ENCODE results near the gene SAMD5.

SAMD5 gene

GRCh38 chr6:147525519-147526209 is 17.2 kb downstream of the SAMD5 start:
- H4K8ac ChIP-seq (ENCODE audit: low read length): no peak overlapping the region
- H2BK120ac ChIP-seq (ENCODE audit: low read depth, low read length): no peak overlapping the region
- no peak overlapping the region for H2AFZ ChIP-seq (ENCODE audit: low read depth, low read length)
- H3K18ac ChIP-seq (ENCODE audit: low read depth in 1 of 2, low read length in 2 of 2): no peak overlapping the region
- no peak overlapping the region for H4K91ac ChIP-seq (ENCODE audit: low read length)
- H3K4ac ChIP-seq (ENCODE audit: low read depth in 1 of 2, low read length in 2 of 2): peak overlapping the region in 1 of 2 experiments; percentile 47
- H3K27me3 ChIP-seq (ENCODE audit: control insufficient read depth in 1 of 2, insufficient read depth in 1 of 2, low read length in 2 of 2): no peaks in the 10 kb centered on the region
- H2BK15ac ChIP-seq (ENCODE audit: low read depth, poor library complexity, severe bottlenecking): no peak overlapping the region
- no peak overlapping the region for H3K23ac ChIP-seq (ENCODE audit: low read length in 2 of 2)
- H2AK5ac ChIP-seq (ENCODE audit: low read length, severe bottlenecking): no peak overlapping the region
- no peaks in the 10 kb centered on the region for H3K4me1 ChIP-seq (ENCODE audit: control insufficient read depth, insufficient read depth, low read depth, low read length)
- no peak overlapping the region for H3K4me2 ChIP-seq (ENCODE audit: low read length, poor library complexity, severe bottlenecking)
- no peak overlapping the region for H3K4me3 ChIP-seq (ENCODE audit: insufficient read depth in 1 of 2, low read depth in 1 of 2, low read length in 2 of 2)
- no peak overlapping the region for H3K14ac ChIP-seq (ENCODE audit: low read length in 2 of 2)
- H3K79me1 ChIP-seq (replicated peaks; ENCODE audit: low read length, poor library complexity, severe bottlenecking): no peaks in the 10 kb centered on the region
- 94% methylated on average over 5 of the region's 5 CpGs for WGBS
- no peak overlapping the region for H2BK12ac ChIP-seq (ENCODE audit: low read length in 2 of 2)
- no peaks in the 10 kb centered on the region for H3K36me3 ChIP-seq (ENCODE audit: control insufficient read depth in 1 of 2, insufficient read depth in 2 of 2, low read depth in 1 of 2, low read length in 2 of 2)
- no peaks in the 10 kb centered on the region for H3K9me3 ChIP-seq (ENCODE audit: control insufficient read depth, low read length)
- H2BK5ac ChIP-seq (ENCODE audit: low read depth, low read length, poor library complexity, severe bottlenecking): no peak overlapping the region
- no peak overlapping the region for H3K9ac ChIP-seq (ENCODE audit: low read length)
- DNase-seq: no peak
- H3K27ac ChIP-seq (ENCODE audit: low read length, poor library complexity, severe bottlenecking): no peak overlapping the region

GRCh38 chr6:147527197-147527596 is 18.7 kb downstream of the SAMD5 start:
- Histone ChIP-seq H3K4me1 (ENCODE audit: control insufficient read depth, insufficient read depth, low read depth, low read length) (no peaks in the 10 kb centered on the region), H3K27me3 (ENCODE audit: control insufficient read depth in 1 of 2, insufficient read depth in 1 of 2, low read length in 2 of 2) (no peaks in the 10 kb centered on the region), H3K36me3 (ENCODE audit: control insufficient read depth in 1 of 2, insufficient read depth in 2 of 2, low read depth in 1 of 2, low read length in 2 of 2) (no peaks in the 10 kb centered on the region), H3K23ac (ENCODE audit: low read length in 2 of 2) (no peak overlapping the region), H2AK5ac (ENCODE audit: low read length, severe bottlenecking) (no peak overlapping the region), H2BK120ac (ENCODE audit: low read depth, low read length) (no peak overlapping the region), H3K27ac (ENCODE audit: low read length, poor library complexity, severe bottlenecking) (no peak overlapping the region), H3K14ac (ENCODE audit: low read length in 2 of 2) (no peak overlapping the region), H3K18ac (ENCODE audit: low read depth in 1 of 2, low read length in 2 of 2) (no peak overlapping the region), H3K9me3 (ENCODE audit: control insufficient read depth, low read length) (no peaks in the 10 kb centered on the region), H3K4ac (ENCODE audit: low read depth in 1 of 2, low read length in 2 of 2) (no peak overlapping the region), H2BK15ac (ENCODE audit: low read depth, poor library complexity, severe bottlenecking) (no peak overlapping the region), H2AFZ (ENCODE audit: low read depth, low read length) (no peak overlapping the region), H3K4me2 (ENCODE audit: low read length, poor library complexity, severe bottlenecking) (no peak overlapping the region), H4K91ac (ENCODE audit: low read length) (no peak overlapping the region), H3K79me1 (replicated peaks; ENCODE audit: low read length, poor library complexity, severe bottlenecking) (no peaks in the 10 kb centered on the region), H3K9ac (ENCODE audit: low read length) (no peak overlapping the region), H4K8ac (ENCODE audit: low read length) (no peak overlapping the region), H2BK5ac (ENCODE audit: low read depth, low read length, poor library complexity, severe bottlenecking) (no peak overlapping the region), H3K4me3 (ENCODE audit: insufficient read depth in 1 of 2, low read depth in 1 of 2, low read length in 2 of 2) (no peak overlapping the region), H2BK12ac (ENCODE audit: low read length in 2 of 2) (no peak overlapping the region)
- 98% methylated on average over 4 of the region's 4 CpGs for whole genome bisulfite sequencing
- no peak for DNase-seq

- Histone ChIP-seq H3K14ac (ENCODE audit: low read length in 2 of 2) (no peak overlapping the region), H3K79me1 (replicated peaks; ENCODE audit: low read length, poor library complexity, severe bottlenecking) (no peaks in the 10 kb centered on the region), H2BK15ac (ENCODE audit: low read depth, poor library complexity, severe bottlenecking) (no peak overlapping the region), H3K27me3 (ENCODE audit: control insufficient read depth in 1 of 2, insufficient read depth in 1 of 2, low read length in 2 of 2) (no peaks in the 10 kb centered on the region), H2BK12ac (ENCODE audit: low read length in 2 of 2) (no peak overlapping the region), H3K27ac (ENCODE audit: low read length, poor library complexity, severe bottlenecking) (no peak overlapping the region), H3K4ac (ENCODE audit: low read depth in 1 of 2, low read length in 2 of 2) (no peak overlapping the region), H2BK5ac (ENCODE audit: low read depth, low read length, poor library complexity, severe bottlenecking) (no peak overlapping the region), H3K4me2 (ENCODE audit: low read length, poor library complexity, severe bottlenecking) (no peak overlapping the region), H3K4me1 (ENCODE audit: control insufficient read depth, insufficient read depth, low read depth, low read length) (no peaks in the 10 kb centered on the region), H3K4me3 (ENCODE audit: insufficient read depth in 1 of 2, low read depth in 1 of 2, low read length in 2 of 2) (no peak overlapping the region), H2AK5ac (ENCODE audit: low read length, severe bottlenecking) (no peak overlapping the region), H3K23ac (ENCODE audit: low read length in 2 of 2) (no peak overlapping the region), H3K9me3 (ENCODE audit: control insufficient read depth, low read length) (no peaks in the 10 kb centered on the region), H2BK120ac (ENCODE audit: low read depth, low read length) (no peak overlapping the region), H3K36me3 (ENCODE audit: control insufficient read depth in 1 of 2, insufficient read depth in 2 of 2, low read depth in 1 of 2, low read length in 2 of 2) (no peaks in the 10 kb centered on the region), H4K8ac (ENCODE audit: low read length) (no peak overlapping the region), H3K9ac (ENCODE audit: low read length) (no peak overlapping the region), H3K18ac (ENCODE audit: low read depth in 1 of 2, low read length in 2 of 2) (no peak overlapping the region), H2AFZ (ENCODE audit: low read depth, low read length) (no peak overlapping the region), H4K91ac (ENCODE audit: low read length) (no peak overlapping the region)
- DNase-seq: peak; percentile 20
Observed at GRCh38 chr6:147528511-147529145, 20.1 kb downstream of the SAMD5 start.

- DNase-seq: no peak
- Histone ChIP-seq H3K4ac (ENCODE audit: low read depth in 1 of 2, low read length in 2 of 2) (peak overlapping the region in 1 of 2 experiments; percentile 7), H2BK120ac (ENCODE audit: low read depth, low read length) (no peak overlapping the region), H3K4me1 (ENCODE audit: control insufficient read depth, insufficient read depth, low read depth, low read length) (no peaks in the 10 kb centered on the region), H2AK5ac (ENCODE audit: low read length, severe bottlenecking) (no peak overlapping the region), H3K23ac (ENCODE audit: low read length in 2 of 2) (no peak overlapping the region), H3K4me3 (ENCODE audit: insufficient read depth in 1 of 2, low read depth in 1 of 2, low read length in 2 of 2) (no peak overlapping the region), H3K36me3 (ENCODE audit: control insufficient read depth in 1 of 2, insufficient read depth in 2 of 2, low read depth in 1 of 2, low read length in 2 of 2) (no peaks in the 10 kb centered on the region), H2BK5ac (ENCODE audit: low read depth, low read length, poor library complexity, severe bottlenecking) (no peak overlapping the region), H3K27me3 (ENCODE audit: control insufficient read depth in 1 of 2, insufficient read depth in 1 of 2, low read length in 2 of 2) (no peaks in the 10 kb centered on the region), H3K18ac (ENCODE audit: low read depth in 1 of 2, low read length in 2 of 2) (no peak overlapping the region), H2BK15ac (ENCODE audit: low read depth, poor library complexity, severe bottlenecking) (no peak overlapping the region), H3K27ac (ENCODE audit: low read length, poor library complexity, severe bottlenecking) (no peak overlapping the region), H3K9me3 (ENCODE audit: control insufficient read depth, low read length) (no peaks in the 10 kb centered on the region), H3K4me2 (ENCODE audit: low read length, poor library complexity, severe bottlenecking) (no peak overlapping the region), H2BK12ac (ENCODE audit: low read length in 2 of 2) (no peak overlapping the region), H3K14ac (ENCODE audit: low read length in 2 of 2) (no peak overlapping the region), H2AFZ (ENCODE audit: low read depth, low read length) (no peak overlapping the region), H4K8ac (ENCODE audit: low read length) (no peak overlapping the region), H3K79me1 (replicated peaks; ENCODE audit: low read length, poor library complexity, severe bottlenecking) (no peaks in the 10 kb centered on the region), H4K91ac (ENCODE audit: low read length) (no peak overlapping the region), H3K9ac (ENCODE audit: low read length) (no peak overlapping the region)
- 74% methylated on average over 11 of the region's 13 CpGs for WGBS
Observed at GRCh38 chr6:147530132-147531060, 21.9 kb downstream of the SAMD5 start.
